ENCODE results near the gene FASTK. TPM values are rescaled to one million over a fixed set of nuclear protein-coding genes. Genes with fewer than 3 reads are reported as not detected.

FASTK gene
- total RNA-seq: 87.2 and 103 TPM in 2 replicates

GRCh38 chr7:151080522-151081169 lies at the start of gene FASTK:
TSS of gene FASTK (minus strand) at chr7:151080809. CDS start at chr7:151080766, 43 bp downstream.
- no peak for TF ChIP-seq CTCF (IDR thresholded peaks at IDR 0.05; ENCODE audit: insufficient read depth, low read depth, low read length)
- peak; percentile 93 for DNase-seq (ENCODE audit: low read depth)
- peak within 1 kb of the TSS; percentile 88 for H3K4me3 ChIP-seq (ENCODE audit: low read depth, low read length)

- no peak for TF ChIP-seq CTCF (IDR thresholded peaks at IDR 0.05; ENCODE audit: insufficient read depth, low read depth, low read length)
- H3K4me3 ChIP-seq (ENCODE audit: low read depth, low read length): no peak overlapping the region
- no peak for DNase-seq (ENCODE audit: low read depth)
Observed at GRCh38 chr7:151129960-151130591, 49.5 kb upstream of the FASTK start.

- no peak overlapping the region for H3K4me3 ChIP-seq (ENCODE audit: low read depth, low read length)
- DNase-seq (ENCODE audit: low read depth): no peak
- TF ChIP-seq CTCF (IDR thresholded peaks at IDR 0.05; ENCODE audit: insufficient read depth, low read depth, low read length): no peak
Observed at GRCh38 chr7:151129117-151129959, 48.7 kb upstream of the FASTK start.

GRCh38 chr7:151128716-151129115 lies 48.1 kb upstream of the FASTK start:
- H3K4me3 ChIP-seq (ENCODE audit: low read depth, low read length): no peak overlapping the region
- TF ChIP-seq CTCF (IDR thresholded peaks at IDR 0.05; ENCODE audit: insufficient read depth, low read depth, low read length): no peak
- DNase-seq (ENCODE audit: low read depth): no peak

GRCh38 chr7:151128144-151128543 lies 47.5 kb upstream of the FASTK start:
- TF ChIP-seq CTCF (IDR thresholded peaks at IDR 0.05; ENCODE audit: insufficient read depth, low read depth, low read length): no peak
- DNase-seq (ENCODE audit: low read depth): no peak
- H3K4me3 ChIP-seq (ENCODE audit: low read depth, low read length): no peak overlapping the region

GRCh38 chr7:151126491-151127137 lies 46.0 kb upstream of the FASTK start:
- no peak for TF ChIP-seq CTCF (IDR thresholded peaks at IDR 0.05; ENCODE audit: insufficient read depth, low read depth, low read length)
- no peak overlapping the region for H3K4me3 ChIP-seq (ENCODE audit: low read depth, low read length)
- DNase-seq (ENCODE audit: low read depth): no peak

Data from fibroblast of villous mesenchyme (primary cell).